ENCODE measurements around the gene TAOK1. TPM values are rescaled to one million over a fixed set of nuclear protein-coding genes. Genes with fewer than 3 reads are reported as not detected.
"Not testable (repeated sequence)": the region's sequence is repeated elsewhere in the genome, so short reads cannot be mapped to it uniquely, and the experiment has no call there.

TAOK1 gene
- total RNA-seq, 2 experiments from 2014 or later, result 51.6 to 52.8 TPM

- POLR2A ChIA-PET, result no interaction called here
- Mint-ChIP-seq H3K4me1 (peaks cover 10% of the 10 kb centered on the region), H3K4me3 (no peak overlapping the region), H3K27ac (no peak overlapping the region), H3K36me3 (peaks cover 9% of the 10 kb centered on the region), H3K9me3 (no peaks in the 10 kb centered on the region), H3K27me3 (no peaks in the 10 kb centered on the region)
- DNase-seq, result no peak
- ATAC-seq (ENCODE audit: low read depth), result no peak
Observed at GRCh38 chr17:29434550-29434949, 44.4 kb downstream of the TAOK1 start.

- Mint-ChIP-seq H3K27me3 (no peaks in the 10 kb centered on the region), H3K4me3 (no peak overlapping the region), H3K36me3 (peaks cover 19% of the 10 kb centered on the region), H3K27ac (no peak overlapping the region), H3K9me3 (no peaks in the 10 kb centered on the region), H3K4me1 (peaks cover 13% of the 10 kb centered on the region)
- no peak for ATAC-seq (ENCODE audit: low read depth)
- no peak for DNase-seq
- POLR2A ChIA-PET, result no interaction called here
Observed at GRCh38 chr17:29442451-29442850, 52.3 kb downstream of the TAOK1 start.

- Mint-ChIP-seq H3K4me1 (peaks cover 14% of the 10 kb centered on the region), H3K27ac (no peak overlapping the region), H3K27me3 (no peaks in the 10 kb centered on the region), H3K36me3 (peaks cover 19% of the 10 kb centered on the region), H3K4me3 (no peak overlapping the region), H3K9me3 (no peaks in the 10 kb centered on the region)
- POLR2A ChIA-PET, result no interaction called here
- DNase-seq (no peak), ATAC-seq (ENCODE audit: low read depth) (no peak)
Observed at GRCh38 chr17:29443041-29443739, 53.0 kb downstream of the TAOK1 start.

GRCh38 chr17:29444589-29444988 is 54.4 kb downstream of the TAOK1 start:
- peaks cover 14% of the 10 kb centered on the region for H3K4me1 Mint-ChIP-seq
- H3K4me3 Mint-ChIP-seq, result no peak overlapping the region
- H3K27me3 Mint-ChIP-seq, result no peaks in the 10 kb centered on the region
- H3K36me3 Mint-ChIP-seq, result peaks cover 16% of the 10 kb centered on the region
- POLR2A ChIA-PET, result no interaction called here
- DNase-seq (no peak), ATAC-seq (ENCODE audit: low read depth) (no peak)
- H3K9me3 Mint-ChIP-seq, result no peaks in the 10 kb centered on the region
- no peak overlapping the region for H3K27ac Mint-ChIP-seq

- H3K27me3 Mint-ChIP-seq, result no peaks in the 10 kb centered on the region
- ATAC-seq (ENCODE audit: low read depth) (no peak), DNase-seq (no peak)
- H3K4me3 Mint-ChIP-seq, result no peak overlapping the region
- POLR2A ChIA-PET, result no interaction called here
- no peak overlapping the region for H3K27ac Mint-ChIP-seq
- peaks cover 14% of the 10 kb centered on the region for H3K4me1 Mint-ChIP-seq
- peaks cover 12% of the 10 kb centered on the region for H3K36me3 Mint-ChIP-seq
- no peaks in the 10 kb centered on the region for H3K9me3 Mint-ChIP-seq
Observed at GRCh38 chr17:29445844-29446243, 55.7 kb downstream of the TAOK1 start.

GRCh38 chr17:29449865-29450671 is 59.9 kb downstream of the TAOK1 start:
- Mint-ChIP-seq H3K4me1 (peaks cover 13% of the 10 kb centered on the region), H3K27ac (no peak overlapping the region), H3K36me3 (peaks cover 29% of the 10 kb centered on the region), H3K4me3 (no peak overlapping the region), H3K9me3 (peaks cover 2% of the 10 kb centered on the region), H3K27me3 (no peaks in the 10 kb centered on the region)
- POLR2A ChIA-PET, result no interaction called here
- DNase-seq (no peak), ATAC-seq (ENCODE audit: low read depth) (no peak)

GRCh38 chr17:29451121-29451742 is 61.1 kb downstream of the TAOK1 start:
- POLR2A ChIA-PET, result no interaction called here
- peaks cover 36% of the 10 kb centered on the region for H3K36me3 Mint-ChIP-seq
- no peaks in the 10 kb centered on the region for H3K27me3 Mint-ChIP-seq
- H3K9me3 Mint-ChIP-seq, result peaks cover 2% of the 10 kb centered on the region
- ATAC-seq (ENCODE audit: low read depth) (no peak), DNase-seq (no peak)
- no peak overlapping the region for H3K4me3 Mint-ChIP-seq
- no peak overlapping the region for H3K27ac Mint-ChIP-seq
- H3K4me1 Mint-ChIP-seq, result peaks cover 5% of the 10 kb centered on the region

GRCh38 chr17:29458066-29458465 is 67.9 kb downstream of the TAOK1 start:
- ATAC-seq (ENCODE audit: low read depth), result no peak
- Mint-ChIP-seq H3K36me3 (peaks cover 28% of the 10 kb centered on the region), H3K27me3 (no peaks in the 10 kb centered on the region), H3K4me3 (no peak overlapping the region), H3K4me1 (peaks cover 8% of the 10 kb centered on the region), H3K27ac (no peak overlapping the region), H3K9me3 (peaks cover 2% of the 10 kb centered on the region)
- DNase-seq, result no peak
- POLR2A ChIA-PET, result no interaction called here

- H3K9me3 Mint-ChIP-seq, result no peaks in the 10 kb centered on the region
- no peak overlapping the region for H3K4me3 Mint-ChIP-seq
- no peak overlapping the region for H3K27ac Mint-ChIP-seq
- no peaks in the 10 kb centered on the region for H3K27me3 Mint-ChIP-seq
- peaks cover 16% of the 10 kb centered on the region for H3K36me3 Mint-ChIP-seq
- DNase-seq, result no peak
- no peak for ATAC-seq (ENCODE audit: low read depth)
- POLR2A ChIA-PET, result no interaction called here
- peaks cover 11% of the 10 kb centered on the region for H3K4me1 Mint-ChIP-seq
Observed at GRCh38 chr17:29461483-29462206, 71.5 kb downstream of the TAOK1 start.

- POLR2A ChIA-PET, result no interaction called here
- peaks cover 31% of the 10 kb centered on the region for H3K36me3 Mint-ChIP-seq
Observed at GRCh38 chr17:29469276-29469675, 79.1 kb downstream of the TAOK1 start.

GRCh38 chr17:29473437-29473836 is 83.3 kb downstream of the TAOK1 start:
- H3K27me3 Mint-ChIP-seq; H3K27ac Mint-ChIP-seq; ATAC-seq (ENCODE audit: low read depth); H3K9me3 Mint-ChIP-seq; DNase-seq; H3K4me3 Mint-ChIP-seq; POLR2A ChIA-PET; H3K4me1 Mint-ChIP-seq: not testable (repeated sequence)
- peaks cover 25% of the 10 kb centered on the region for H3K36me3 Mint-ChIP-seq

More at GRCh38 chr17:29469276-29469675, 79.1 kb downstream of the TAOK1 start:
- ATAC-seq (ENCODE audit: low read depth) (no peak), DNase-seq (no peak)
- Mint-ChIP-seq H3K27me3 (no peaks in the 10 kb centered on the region), H3K4me1 (no peaks in the 10 kb centered on the region), H3K9me3 (no peaks in the 10 kb centered on the region), H3K27ac (no peak overlapping the region), H3K4me3 (no peak overlapping the region)

- no peak for DNase-seq
- Mint-ChIP-seq H3K36me3 (peaks cover 24% of the 10 kb centered on the region), H3K4me3 (no peak overlapping the region), H3K27me3 (no peaks in the 10 kb centered on the region), H3K4me1 (no peaks in the 10 kb centered on the region), H3K27ac (no peak overlapping the region), H3K9me3 (no peaks in the 10 kb centered on the region)
- POLR2A ChIA-PET, result no interaction called here
- ATAC-seq (ENCODE audit: low read depth), result no peak
Observed at GRCh38 chr17:29474297-29474696, 84.1 kb downstream of the TAOK1 start.

- DNase-seq (no peak), ATAC-seq (ENCODE audit: low read depth) (no peak)
- Mint-ChIP-seq H3K4me3 (no peak overlapping the region), H3K27ac (no peak overlapping the region), H3K9me3 (no peaks in the 10 kb centered on the region), H3K36me3 (peaks cover 21% of the 10 kb centered on the region), H3K27me3 (no peaks in the 10 kb centered on the region), H3K4me1 (no peaks in the 10 kb centered on the region)
- POLR2A ChIA-PET, result no interaction called here
Observed at GRCh38 chr17:29475891-29476290, 85.7 kb downstream of the TAOK1 start.

Data from activated naive CD8-positive, alpha-beta T cell treated with anti-CD3 and anti-CD28 coated beads, Interleukin-2, amount 10 ng/mL, durations not matched to agents 7 days and 5 days (primary cell).